ENCODE data around the gene ZNF610. TPM values are rescaled to one million over a fixed set of nuclear protein-coding genes. Genes with fewer than 3 reads are reported as not detected.
"Not testable (repeated sequence)": the region's sequence is repeated elsewhere in the genome, so short reads cannot be mapped to it uniquely, and the experiment has no call there.

Gene ZNF610
- total RNA-seq = 4.5 and 5.8 TPM in 2 replicates

DNA sequence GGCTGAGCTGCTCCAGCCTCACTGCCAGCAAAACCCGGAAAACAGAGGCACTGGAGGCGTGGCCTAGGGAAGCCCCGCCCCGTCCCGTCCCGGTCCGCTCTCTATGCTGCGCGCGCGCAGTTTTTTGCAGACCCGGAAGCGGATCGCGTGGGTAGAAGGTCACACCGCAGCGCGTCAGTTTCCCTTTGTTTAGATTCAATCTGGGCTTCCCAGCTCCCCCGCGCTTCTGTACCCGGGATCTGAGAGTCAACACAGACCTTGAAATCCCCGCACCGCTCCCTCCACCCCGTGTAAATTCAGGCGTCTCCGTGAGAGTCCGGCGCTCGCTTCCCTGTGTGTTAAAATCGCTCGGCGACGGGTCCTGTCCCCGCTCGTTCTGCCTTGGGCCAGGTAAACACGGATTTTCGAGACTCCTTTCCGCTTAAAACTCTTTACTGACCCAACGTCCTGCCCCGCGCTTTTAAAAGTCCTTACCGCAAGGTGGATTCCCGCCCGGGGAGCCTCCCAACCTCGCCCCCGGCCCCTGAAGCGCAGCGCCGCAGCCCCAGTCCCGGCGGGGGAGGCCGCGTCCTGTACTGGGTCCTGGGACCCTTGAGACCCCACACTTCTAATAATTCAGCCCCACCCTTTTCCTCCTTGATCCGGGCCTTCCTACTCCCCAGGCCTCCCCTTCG is at the start of gene ZNF610:
ZNF610 (plus strand) TSS at position 127 of the 674 bp plus-strand sequence. CDS start 12,930 bp downstream, outside the sequence.
- peak within 1 kb of the TSS; percentile 57 for H3K4me3 ChIP-seq (ENCODE audit: low read depth, low read length)
- peak; percentile 39 for DNase-seq (ENCODE audit: low read depth)
- no peaks in the 10 kb centered on the region for H3K36me3 ChIP-seq (ENCODE audit: control insufficient read depth, insufficient read depth, low read length)
- H3K27me3 ChIP-seq (ENCODE audit: control insufficient read depth, insufficient read depth, low read length) = no peaks in the 10 kb centered on the region
- TF ChIP-seq, protein P1, sequence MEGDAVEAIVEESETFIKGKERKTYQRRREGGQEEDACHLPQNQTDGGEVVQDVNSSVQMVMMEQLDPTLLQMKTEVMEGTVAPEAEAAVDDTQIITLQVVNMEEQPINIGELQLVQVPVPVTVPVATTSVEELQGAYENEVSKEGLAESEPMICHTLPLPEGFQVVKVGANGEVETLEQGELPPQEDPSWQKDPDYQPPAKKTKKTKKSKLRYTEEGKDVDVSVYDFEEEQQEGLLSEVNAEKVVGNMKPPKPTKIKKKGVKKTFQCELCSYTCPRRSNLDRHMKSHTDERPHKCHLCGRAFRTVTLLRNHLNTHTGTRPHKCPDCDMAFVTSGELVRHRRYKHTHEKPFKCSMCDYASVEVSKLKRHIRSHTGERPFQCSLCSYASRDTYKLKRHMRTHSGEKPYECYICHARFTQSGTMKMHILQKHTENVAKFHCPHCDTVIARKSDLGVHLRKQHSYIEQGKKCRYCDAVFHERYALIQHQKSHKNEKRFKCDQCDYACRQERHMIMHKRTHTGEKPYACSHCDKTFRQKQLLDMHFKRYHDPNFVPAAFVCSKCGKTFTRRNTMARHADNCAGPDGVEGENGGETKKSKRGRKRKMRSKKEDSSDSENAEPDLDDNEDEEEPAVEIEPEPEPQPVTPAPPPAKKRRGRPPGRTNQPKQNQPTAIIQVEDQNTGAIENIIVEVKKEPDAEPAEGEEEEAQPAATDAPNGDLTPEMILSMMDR (IDR thresholded peaks at IDR 0.05; ENCODE audit: insufficient read depth, low read length, poor library complexity, severe bottlenecking) = no peak

DNA sequence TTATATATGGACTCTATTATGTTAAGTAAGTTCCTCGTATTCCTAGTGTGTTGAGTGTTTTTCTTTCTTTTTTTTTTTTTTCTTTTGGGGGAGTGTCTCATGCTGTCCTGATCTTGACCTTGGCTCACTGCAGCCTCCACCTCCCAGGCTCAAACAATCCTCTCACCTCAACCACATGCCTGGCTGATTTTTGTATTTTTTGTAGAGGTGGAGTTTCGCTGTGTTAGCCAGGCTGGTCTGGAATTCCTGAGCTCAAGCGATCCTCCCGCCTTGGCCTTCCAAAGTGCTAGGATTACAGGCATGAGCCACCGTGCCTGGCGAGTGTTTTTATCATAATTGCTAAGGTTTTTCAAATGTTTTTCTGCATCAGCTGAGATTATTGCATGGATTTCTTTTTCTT is 49.8 kb upstream of the ZNF610 start:
- peaks cover 3% of the 10 kb centered on the region for H3K36me3 ChIP-seq (ENCODE audit: control insufficient read depth, insufficient read depth, low read length)
- TF ChIP-seq, protein P1 (IDR thresholded peaks at IDR 0.05; ENCODE audit: insufficient read depth, low read length, poor library complexity, severe bottlenecking) = no peak
- H3K27me3 ChIP-seq (ENCODE audit: control insufficient read depth, insufficient read depth, low read length) = no peaks in the 10 kb centered on the region
- DNase-seq (ENCODE audit: low read depth) = no peak
- no peak overlapping the region for H3K4me3 ChIP-seq (ENCODE audit: low read depth, low read length)

DNA sequence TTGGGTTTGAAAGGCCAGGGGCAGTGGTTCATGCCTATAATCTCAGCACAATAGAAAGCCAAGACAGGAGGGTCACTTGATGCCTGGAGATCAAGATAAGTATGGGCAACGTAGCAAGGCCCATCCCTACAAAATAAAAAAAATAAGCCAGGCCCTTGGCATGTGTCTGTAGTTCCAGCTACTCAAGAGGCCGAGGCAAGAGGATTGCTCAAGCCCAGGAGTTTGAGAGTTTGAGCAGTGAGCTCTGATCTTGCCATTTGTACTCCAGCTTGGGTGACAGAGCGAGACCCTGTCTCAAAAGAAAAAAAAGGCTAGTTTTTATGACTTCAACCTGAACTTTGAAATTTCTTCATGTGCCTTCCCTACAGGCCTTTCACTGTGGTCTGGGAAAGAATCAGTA is 44.3 kb upstream of the ZNF610 start:
- no peak for DNase-seq (ENCODE audit: low read depth)
- Histone ChIP-seq H3K27me3 (ENCODE audit: control insufficient read depth, insufficient read depth, low read length) (no peaks in the 10 kb centered on the region), H3K4me3 (ENCODE audit: low read depth, low read length) (no peak overlapping the region), H3K36me3 (ENCODE audit: control insufficient read depth, insufficient read depth, low read length) (peaks cover 1% of the 10 kb centered on the region)
- TF ChIP-seq, protein P1 (IDR thresholded peaks at IDR 0.05; ENCODE audit: insufficient read depth, low read length, poor library complexity, severe bottlenecking) = no peak

DNA sequence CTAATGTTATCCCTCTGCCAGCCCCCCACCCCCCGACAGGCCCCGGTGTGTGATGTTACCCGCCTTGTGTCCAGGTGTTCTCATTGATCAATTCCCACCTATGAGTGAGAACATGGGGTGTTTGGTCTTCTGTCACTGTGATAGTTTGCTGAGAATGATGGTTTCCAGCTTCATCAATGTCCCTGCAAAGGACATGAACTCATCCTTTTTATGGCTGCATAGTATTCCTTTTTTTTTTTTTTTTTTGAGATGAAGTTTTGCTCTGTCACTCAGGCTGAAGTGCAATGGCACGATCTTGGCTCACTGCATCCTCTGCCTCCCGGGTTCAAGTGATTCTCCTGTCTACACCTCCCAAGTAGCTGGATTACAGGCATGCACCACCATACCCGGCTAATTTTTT is 43.1 kb upstream of the ZNF610 start:
- not testable (repeated sequence) for H3K4me3 ChIP-seq (ENCODE audit: low read depth, low read length); H3K36me3 ChIP-seq (ENCODE audit: control insufficient read depth, insufficient read depth, low read length); DNase-seq (ENCODE audit: low read depth); H3K27me3 ChIP-seq (ENCODE audit: control insufficient read depth, insufficient read depth, low read length)

DNA sequence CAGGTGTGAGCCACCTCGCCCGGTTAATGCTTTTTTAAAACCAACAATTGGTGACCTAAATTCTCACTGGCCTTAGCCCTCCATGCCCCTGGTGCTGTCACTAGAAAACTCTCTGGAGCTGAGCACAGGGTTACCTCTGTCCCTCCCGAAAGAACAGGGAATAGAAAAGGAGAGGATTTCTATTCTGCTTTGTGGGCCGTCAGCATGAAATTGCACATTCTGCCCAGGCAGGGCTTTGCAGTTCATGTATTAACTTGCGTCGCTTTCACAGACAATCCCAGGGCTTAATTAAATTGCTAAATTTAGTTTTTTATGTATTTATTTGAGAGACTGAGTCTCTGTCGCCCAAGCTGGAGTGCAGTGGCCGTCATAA is 39.7 kb upstream of the ZNF610 start:
- DNase-seq (ENCODE audit: low read depth) = no peak
- TF ChIP-seq, protein P1 (IDR thresholded peaks at IDR 0.05; ENCODE audit: insufficient read depth, low read length, poor library complexity, severe bottlenecking) = no peak
- Histone ChIP-seq H3K36me3 (ENCODE audit: control insufficient read depth, insufficient read depth, low read length) (peaks cover 2% of the 10 kb centered on the region), H3K4me3 (ENCODE audit: low read depth, low read length) (peak overlapping the region; percentile 71), H3K27me3 (ENCODE audit: control insufficient read depth, insufficient read depth, low read length) (no peaks in the 10 kb centered on the region)

DNA sequence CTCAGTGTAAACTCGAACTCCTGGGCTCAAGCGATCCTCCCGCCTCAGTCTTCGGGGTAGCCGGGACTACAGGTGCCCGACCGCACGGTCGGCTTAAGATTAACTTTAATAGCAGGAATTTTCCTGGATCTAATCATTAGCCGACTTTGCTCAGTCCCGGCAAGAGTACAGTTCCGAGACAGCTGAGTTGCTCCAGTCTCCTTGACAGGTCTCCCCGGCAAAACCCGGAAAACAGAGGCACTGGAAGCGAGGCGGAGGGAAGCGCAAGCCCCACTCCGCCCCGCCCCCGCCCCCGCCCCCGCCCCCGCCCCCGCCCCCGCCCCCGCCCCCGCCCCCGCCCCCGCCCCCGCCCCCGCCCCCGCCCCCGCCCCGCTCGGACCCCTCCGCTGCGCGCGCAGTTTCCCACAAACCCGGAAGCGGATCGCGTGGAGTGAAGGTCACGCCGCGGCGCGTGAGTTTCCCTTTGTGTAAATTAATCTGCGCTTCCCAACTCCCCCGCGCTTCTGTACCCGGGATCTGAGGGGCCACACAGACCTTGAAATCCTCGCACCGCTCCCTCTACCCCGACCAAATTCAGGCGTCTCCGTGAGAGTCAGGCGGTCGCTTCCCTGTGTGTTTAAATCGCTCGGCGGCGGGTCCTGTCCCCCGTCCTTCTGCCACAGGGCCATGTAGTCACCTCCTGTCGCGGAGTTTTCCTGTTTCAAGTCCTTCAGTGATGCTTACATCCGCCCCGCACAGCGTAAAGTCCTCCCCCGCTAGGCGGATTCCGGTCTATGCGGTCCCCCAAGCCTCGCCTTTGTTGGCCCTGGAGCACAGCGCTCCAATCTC is 39.1 kb upstream of the ZNF610 start, which contains the start of gene ZNF480:
ZNF480 (plus strand) TSS at position 397 of the 828 bp plus-strand sequence. CDS start 3,244 bp downstream, outside the sequence.
- TF ChIP-seq, protein P1 (IDR thresholded peaks at IDR 0.05; ENCODE audit: insufficient read depth, low read length, poor library complexity, severe bottlenecking) = peak; percentile 18
- peak; percentile 35 for DNase-seq (ENCODE audit: low read depth)
- H3K27me3 ChIP-seq (ENCODE audit: control insufficient read depth, insufficient read depth, low read length) = no peaks in the 10 kb centered on the region
- H3K36me3 ChIP-seq (ENCODE audit: control insufficient read depth, insufficient read depth, low read length) = peaks cover 2% of the 10 kb centered on the region
- H3K4me3 ChIP-seq (ENCODE audit: low read depth, low read length) = peak within 1 kb of the TSS; percentile 71

All from kidney epithelial cell (primary cell).